Thyroid gland (tissue), 4 donors: ENCODE results near the gene CTSO.

Experiments used
- POLR2A ChIP-seq, 2 donors: fragments of 450-650 bp; IDR thresholded peaks; one replicate each; pipeline ENCODE4 v1.6.1; 2017; ENCODE audit warnings: antibody characterized with exemption in 2 of 2, mild to moderate bottlenecking in 2 of 2, moderate library complexity in 1 of 2
- TF ChIP-seq, protein P1 (sequence below), 6 experiments: fragments of 200-600 bp in 3 of 6; fragments of 450-650 bp in 3 of 6; sonication (generic) in 3 of 6; IDR thresholded peaks; one replicate each; pipeline ENCODE4 v1.5.1; 2016 to 2019; ENCODE audit warnings: antibody characterized with exemption in 6 of 6, mild to moderate bottlenecking in 2 of 6, inconsistent platforms in 1 of 6, moderate library complexity in 1 of 6

DNA sequence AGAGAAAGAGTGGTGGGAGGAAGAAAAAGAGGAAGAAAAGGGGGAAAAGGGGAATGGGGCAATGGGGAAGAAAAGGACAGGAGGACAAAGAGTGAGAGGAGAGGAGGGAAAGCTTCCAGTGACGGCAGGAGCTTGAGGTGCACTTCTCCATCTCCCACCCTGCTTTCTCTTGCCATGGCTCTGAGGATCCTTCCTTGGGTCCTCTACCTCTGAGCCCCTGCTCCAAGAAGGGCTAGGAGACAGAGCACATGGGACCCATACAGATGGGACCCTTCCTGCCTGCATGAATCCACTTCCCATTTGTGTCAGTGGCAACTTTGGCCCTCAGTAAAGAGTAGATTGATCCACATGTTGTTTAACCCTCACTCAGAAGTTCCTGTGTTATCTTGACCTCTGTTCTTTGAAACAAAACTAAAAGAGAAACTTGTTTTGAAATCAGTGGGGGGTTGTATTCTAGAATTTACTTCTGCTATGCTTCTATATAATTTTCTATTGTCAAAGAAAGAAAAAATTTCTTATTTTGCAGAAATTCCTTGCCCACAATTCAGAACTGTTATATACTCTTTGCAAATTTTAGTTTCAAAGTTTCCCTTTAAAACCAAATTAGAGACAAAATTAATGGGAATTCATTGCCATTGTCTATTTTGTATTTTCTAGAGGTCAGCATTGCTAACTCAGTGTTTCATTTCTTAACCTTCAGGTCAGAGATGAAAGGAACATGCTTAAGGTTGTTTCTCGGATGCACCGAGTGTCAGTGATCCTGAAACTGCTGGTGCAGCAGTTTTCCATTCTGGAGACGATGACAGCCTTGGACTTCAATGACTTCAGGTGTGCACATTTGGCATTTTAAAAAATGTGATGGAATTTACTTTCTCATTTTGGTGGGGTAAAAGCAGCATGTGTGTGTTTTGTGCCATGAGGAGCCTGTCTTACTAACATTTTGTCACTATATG lies 45.2 kb downstream of the CTSO start:
- no peak for TF ChIP-seq POLR2A (IDR thresholded peaks at IDR 0.05)
- TF ChIP-seq, protein P1, sequence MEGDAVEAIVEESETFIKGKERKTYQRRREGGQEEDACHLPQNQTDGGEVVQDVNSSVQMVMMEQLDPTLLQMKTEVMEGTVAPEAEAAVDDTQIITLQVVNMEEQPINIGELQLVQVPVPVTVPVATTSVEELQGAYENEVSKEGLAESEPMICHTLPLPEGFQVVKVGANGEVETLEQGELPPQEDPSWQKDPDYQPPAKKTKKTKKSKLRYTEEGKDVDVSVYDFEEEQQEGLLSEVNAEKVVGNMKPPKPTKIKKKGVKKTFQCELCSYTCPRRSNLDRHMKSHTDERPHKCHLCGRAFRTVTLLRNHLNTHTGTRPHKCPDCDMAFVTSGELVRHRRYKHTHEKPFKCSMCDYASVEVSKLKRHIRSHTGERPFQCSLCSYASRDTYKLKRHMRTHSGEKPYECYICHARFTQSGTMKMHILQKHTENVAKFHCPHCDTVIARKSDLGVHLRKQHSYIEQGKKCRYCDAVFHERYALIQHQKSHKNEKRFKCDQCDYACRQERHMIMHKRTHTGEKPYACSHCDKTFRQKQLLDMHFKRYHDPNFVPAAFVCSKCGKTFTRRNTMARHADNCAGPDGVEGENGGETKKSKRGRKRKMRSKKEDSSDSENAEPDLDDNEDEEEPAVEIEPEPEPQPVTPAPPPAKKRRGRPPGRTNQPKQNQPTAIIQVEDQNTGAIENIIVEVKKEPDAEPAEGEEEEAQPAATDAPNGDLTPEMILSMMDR (IDR thresholded peaks at IDR 0.05) = no peak
